Body of pancreas (tissue), 4 donors: Measurements from ENCODE around the gene FAM111B.
"Not testable (repeated sequence)": the region's sequence is repeated elsewhere in the genome, so short reads cannot be mapped to it uniquely, and the experiment has no call there.

Source experiments
- CTCF ChIP-seq, 7 experiments: fragments of 450-650 bp in 4 of 7; fragments of 200-600 bp in 3 of 7; sonication (generic) in 3 of 7; IDR thresholded peaks; one replicate each; pipeline ENCODE4 v1.5.1; 2016 to 2019; ENCODE audit warnings: antibody characterized with exemption in 7 of 7
- POLR2A ChIP-seq, 3 donors: fragments of 450-650 bp; IDR thresholded peaks; one replicate each; pipeline ENCODE4 v1.6.1; 2016; ENCODE audit warnings: antibody characterized with exemption in 3 of 3, mild to moderate bottlenecking in 2 of 3

- not testable (repeated sequence) for TF ChIP-seq CTCF, POLR2A (IDR thresholded peaks at IDR 0.05)
These were observed 21.0 kb upstream of the FAM111B start, which contains the start of gene GLYATL1B for GRCh38 chr11:59086007-59086406.
